Neural cell (in vitro differentiated cells): Measurements from ENCODE around the gene GRIA1. TPM values are rescaled to one million over a fixed set of nuclear protein-coding genes. Genes with fewer than 3 reads are reported as not detected.

Experiments
- H2AFZ ChIP-seq: fragments of 200-600, 300-800 bp; sonication (generic), shearing (Covaris generic); 2 replicates; pipeline ENCODE4 v1.6.0; 2014; ENCODE audit warnings: low read depth, mild to moderate bottlenecking, antibody characterized with exemption, low read length, moderate library complexity
- H3F3A ChIP-seq: fragments of 200-600 bp; shearing (Covaris generic); 2 replicates; pipeline ENCODE4 v1.6.1; 2016; ENCODE audit warnings: mild to moderate bottlenecking, moderate library complexity, mixed read lengths, antibody characterized with exemption, low read length; ENCODE audit not compliant: insufficient read depth, poor library complexity, severe bottlenecking
- H3K27ac ChIP-seq: fragments of 200-600, 300-800 bp; sonication (generic), shearing (Covaris generic); 2 replicates; pipeline ENCODE4 v1.5.1; 2014; ENCODE audit warnings: mild to moderate bottlenecking, low read length, moderate library complexity
- H3K27me3 ChIP-seq: fragments of 300-800, 200-600 bp; sonication (generic), shearing (Covaris generic); 2 replicates; pipeline ENCODE4 v1.6.0; 2014; ENCODE audit warnings: mild to moderate bottlenecking, low read depth, low read length, moderate library complexity; ENCODE audit not compliant: insufficient read depth
- H3K36me3 ChIP-seq: fragments of 300-800, 200-600 bp; sonication (generic), shearing (Covaris generic); 2 replicates; pipeline ENCODE4 v1.5.1; 2014; ENCODE audit warnings: mild to moderate bottlenecking, antibody characterized with exemption, low read length, moderate library complexity; ENCODE audit not compliant: insufficient read depth
- H3K4me2 ChIP-seq: fragments of 300-800, 200-600 bp; sonication (generic), shearing (Covaris generic); 2 replicates; pipeline ENCODE4 v1.6.0; 2014; ENCODE audit warnings: mild to moderate bottlenecking, low read length
- H3K4me3 ChIP-seq: fragments of 300-800, 200-600 bp; sonication (generic), shearing (Covaris generic); 2 replicates; pipeline ENCODE4 v1.5.1; 2014; ENCODE audit warnings: mild to moderate bottlenecking, low read length, moderate library complexity
- H3K79me2 ChIP-seq: fragments of 200-600 bp; shearing (Covaris generic); replicated peaks from 2 replicates; pipeline ENCODE4 v1.6.0; 2014; ENCODE audit warnings: mild to moderate bottlenecking, low read length, moderate library complexity; ENCODE audit not compliant: insufficient read depth
- H3K9ac ChIP-seq: fragments of 300-800, 200-600 bp; sonication (generic), shearing (Covaris generic); 2 replicates; pipeline ENCODE4 v1.6.1; 2016; ENCODE audit warnings: mild to moderate bottlenecking, low read length, mixed read lengths
- H3K9me2 ChIP-seq: fragments of 200-600 bp; shearing (Covaris generic); 2 replicates; pipeline ENCODE4 v1.6.1; 2016; ENCODE audit warnings: mild to moderate bottlenecking, low read length, mixed read lengths; ENCODE audit not compliant: insufficient read depth
- H3K9me3 ChIP-seq: fragments of 200-600, 300-800 bp; sonication (generic), shearing (Covaris generic); 2 replicates; pipeline ENCODE4 v1.6.1; 2016; ENCODE audit warnings: mild to moderate bottlenecking, mixed run types, low read length, moderate library complexity, mixed read lengths
- H4K20me1 ChIP-seq: fragments of 200-600 bp; shearing (Covaris generic); 2 replicates; pipeline ENCODE4 v1.6.1; 2016; ENCODE audit warnings: mild to moderate bottlenecking, mixed run types; ENCODE audit not compliant: insufficient read depth
- CTCF ChIP-seq: fragments of 450-650 bp; IDR thresholded peaks from 2 replicates; pipeline ENCODE4 v1.5.1; 2014; ENCODE audit warnings: antibody characterized with exemption, mild to moderate bottlenecking, moderate library complexity; ENCODE audit not compliant: poor library complexity, severe bottlenecking
- EP300 ChIP-seq: fragments of 450-650 bp; conservative IDR thresholded peaks from 2 replicates; pipeline ENCODE4 v1.6.1; 2014; ENCODE audit warnings: antibody characterized with exemption, mild to moderate bottlenecking, moderate library complexity; ENCODE audit not compliant: poor library complexity, severe bottlenecking
- EZH2 ChIP-seq: fragments of 200-600, 300-800 bp; shearing (Covaris generic), sonication (generic); IDR thresholded peaks from 2 replicates; pipeline ENCODE4 v1.6.1; 2014; ENCODE audit warnings: antibody characterized with exemption, low read length, borderline replicate concordance, mild to moderate bottlenecking; ENCODE audit not compliant: insufficient read depth, poor library complexity, severe bottlenecking
- MXI1 ChIP-seq: fragments of 450-650 bp; conservative IDR thresholded peaks from 2 replicates; pipeline ENCODE4 v1.6.1; 2014; ENCODE audit warnings: antibody characterized with exemption, mild to moderate bottlenecking; ENCODE audit not compliant: poor library complexity, severe bottlenecking
- POLR2AphosphoS5 ChIP-seq: IDR thresholded peaks from 2 replicates; pipeline ENCODE4 v1.6.1; 2012
- RAD21 ChIP-seq: fragments of 450-650 bp; conservative IDR thresholded peaks from 2 replicates; pipeline ENCODE4 v1.6.1; 2014; ENCODE audit warnings: antibody characterized with exemption, mild to moderate bottlenecking, moderate library complexity
- REST ChIP-seq: IDR thresholded peaks from 2 replicates; pipeline ENCODE4 v1.6.1; 2012; ENCODE audit warnings: borderline replicate concordance
- SMC3 ChIP-seq: fragments of 450-650 bp; conservative IDR thresholded peaks from 2 replicates; pipeline ENCODE4 v1.6.1; 2014; ENCODE audit warnings: antibody characterized with exemption, mild to moderate bottlenecking, moderate library complexity; ENCODE audit not compliant: poor library complexity
- TAF1 ChIP-seq: IDR thresholded peaks from 2 replicates; pipeline ENCODE4 v1.6.1; 2012; ENCODE audit warnings: low read depth
- polyA plus RNA-seq: library from polyadenylated mRNA; depleted of rRNA; stranded (reverse); fragments of >200 nt; gene quantifications from 2 replicates; pipeline ENCODE4 v1.2.3, GENCODE V29; 2014

The GRIA1 gene
- polyA plus RNA-seq, 1 donor from 2014 or later, result 59.6 TPM

- no peaks in the 10 kb centered on the region for H4K20me1 ChIP-seq
- H3K79me2 ChIP-seq, result no peaks in the 10 kb centered on the region
- H3K9ac ChIP-seq, result no peak overlapping the region
- TF ChIP-seq CTCF (no peak), REST (peak; percentile 15), MXI1 (no peak), RAD21 (no peak)
- peak overlapping the region; percentile 9 for H3K27ac ChIP-seq
- H2AFZ ChIP-seq, result no peak overlapping the region
- H3K36me3 ChIP-seq, result peaks cover 18% of the 10 kb centered on the region
- no peaks in the 10 kb centered on the region for H3K9me3 ChIP-seq
- H3K9me2 ChIP-seq, result no peaks in the 10 kb centered on the region
- no peaks in the 10 kb centered on the region for H3F3A ChIP-seq
- no peaks in the 10 kb centered on the region for H3K27me3 ChIP-seq
- no peak overlapping the region for H3K4me3 ChIP-seq
- H3K4me2 ChIP-seq, result no peak overlapping the region
Measured at GRCh38 chr5:153807801-153808200, 317.3 kb downstream of the GRIA1 start.

- TF ChIP-seq EZH2 (no peak), TAF1 (no peak), REST (no peak), CTCF (no peak), EP300 (no peak), POLR2AphosphoS5 (no peak), SMC3 (no peak), RAD21 (no peak), MXI1 (no peak)
- no peak overlapping the region for H2AFZ ChIP-seq
- no peaks in the 10 kb centered on the region for H4K20me1 ChIP-seq
- H3F3A ChIP-seq, result no peaks in the 10 kb centered on the region
- H3K4me2 ChIP-seq, result no peak overlapping the region
- no peaks in the 10 kb centered on the region for H3K9me3 ChIP-seq
- H3K9ac ChIP-seq, result no peak overlapping the region
- H3K36me3 ChIP-seq, result peaks cover 18% of the 10 kb centered on the region
- H3K79me2 ChIP-seq, result no peaks in the 10 kb centered on the region
- no peak overlapping the region for H3K4me3 ChIP-seq
- no peaks in the 10 kb centered on the region for H3K9me2 ChIP-seq
- no peak overlapping the region for H3K27ac ChIP-seq
- H3K27me3 ChIP-seq, result no peaks in the 10 kb centered on the region
Measured at GRCh38 chr5:153809166-153809565, 318.7 kb downstream of the GRIA1 start.
